Gastrocnemius medialis (tissue), 4 donors: ENCODE results near the gene CARMIL1.

ENCODE experiments used
- CTCF ChIP-seq, 5 experiments: fragments of 450-650 bp in 3 of 5; fragments of 200-600 bp in 2 of 5; sonication (generic) in 2 of 5; IDR thresholded peaks in 4 of 5; conservative IDR thresholded peaks in 1 of 5; 1 replicate in 4 of 5; 2 replicates in 1 of 5; pipeline ENCODE4 v1.5.1; 2016 to 2019; ENCODE audit warnings: antibody characterized with exemption in 5 of 5, mild to moderate bottlenecking in 3 of 5, moderate library complexity in 3 of 5
- POLR2A ChIP-seq, 2 donors: fragments of 450-650 bp; IDR thresholded peaks; one replicate each; pipeline ENCODE4 v1.6.1; 2017; ENCODE audit warnings: antibody characterized with exemption in 2 of 2, mild to moderate bottlenecking in 2 of 2, moderate library complexity in 2 of 2

GRCh38 chr6:25524542-25524941 lies 245.4 kb downstream of the CARMIL1 start:
- no peak for TF ChIP-seq CTCF (IDR thresholded peaks at IDR 0.05 in 4 of 5, conservative IDR thresholded peaks at IDR 0.05 in 1 of 5)
- TF ChIP-seq POLR2A (IDR thresholded peaks at IDR 0.05): no peak
